AG04450 (cell line): ENCODE measurements around the gene LRRC8D. TPM values are rescaled to one million over a fixed set of nuclear protein-coding genes. Genes with fewer than 3 reads are reported as not detected.

Experiments
- CTCF ChIA-PET: fragments of 300-600, 350-600 bp; formaldehyde crosslinking; extraction: SDS; loops from one replicate; lab custom pipeline; 2022; ENCODE audit warnings: antibody characterized with exemption, inconsistent platforms; lab: Charles Lee
- POLR2A ChIA-PET: fragments of 350-600 bp; formaldehyde crosslinking; extraction: SDS; loops from one replicate; lab custom pipeline; 2021; ENCODE audit warnings: antibody characterized with exemption, inconsistent platforms; lab: Yijun Ruan, JAX
- DNase-seq: peaks from one replicate; pipeline ENCODE4 v3.0.0-alpha.2; 2011; ENCODE audit warnings: low read depth, low spot score
- H3K27ac ChIP-seq: one replicate; pipeline ENCODE4 v1.5.1; 2012; ENCODE audit warnings: low read depth, low read length, control low read depth
- H3K27me3 ChIP-seq: one replicate; pipeline ENCODE4 v1.6.0; 2012; ENCODE audit warnings: low read length; ENCODE audit not compliant: control insufficient read depth, insufficient read depth
- H3K4me3 ChIP-seq: 2 replicates; pipeline ENCODE4 v1.5.1; 2011; ENCODE audit warnings: mild to moderate bottlenecking, low read depth, low read length, control low read depth
- H3K9me3 ChIP-seq: 2 replicates; pipeline ENCODE4 v1.5.1; 2012; ENCODE audit warnings: low read length; ENCODE audit not compliant: control insufficient read depth, insufficient read depth
- polyA plus RNA-seq: library from polyadenylated mRNA; depleted of rRNA; stranded (reverse); fragments of >200 nt; gene quantifications from 2 replicates; pipeline ENCODE4 v1.2.3, GENCODE V29; 2011
- TF ChIP-seq, protein P1 (sequence below): IDR thresholded peaks from 2 replicates; pipeline ENCODE4 v1.5.1; 2011; ENCODE audit warnings: low read depth, low read length, control low read depth, inconsistent platforms

Gene LRRC8D
- polyA plus RNA-seq, 1 experiment: 48.7 TPM

DNA sequence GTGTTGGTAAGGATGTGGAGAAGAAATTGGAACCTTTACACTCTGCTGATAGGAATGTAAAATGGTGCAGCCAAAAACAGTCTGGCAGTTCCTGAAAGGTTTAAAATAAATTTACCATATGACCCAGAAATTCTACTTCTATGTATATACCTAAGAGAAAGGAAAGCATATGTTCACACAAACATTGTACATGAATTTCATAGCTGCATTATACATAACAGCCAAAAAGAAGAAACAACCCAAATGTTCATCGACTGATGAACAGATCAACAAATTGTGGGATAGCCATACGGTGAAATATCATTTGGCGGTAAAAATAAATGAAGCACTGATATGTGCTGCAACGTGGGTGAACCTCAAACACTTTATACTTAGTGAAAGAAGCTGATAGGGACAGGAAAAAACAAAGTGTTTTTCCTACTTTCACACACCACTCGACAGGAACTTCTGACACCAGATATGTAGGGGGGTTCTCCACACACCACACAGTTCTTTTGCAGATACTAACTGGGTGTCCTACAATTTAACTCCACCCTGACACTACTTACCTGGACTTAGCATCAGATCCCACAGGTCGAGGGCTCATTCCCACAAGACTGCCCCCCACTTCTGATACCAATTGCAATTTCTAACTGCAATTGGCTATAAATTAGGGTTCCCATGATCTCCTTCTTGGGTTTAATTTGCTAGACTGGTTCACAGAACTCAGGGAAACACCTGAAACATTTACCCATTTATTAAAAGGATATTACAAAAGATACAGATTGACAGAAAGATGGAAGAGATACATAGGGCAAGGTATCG is 138.2 kb downstream of the LRRC8D start:
- no peaks in the 10 kb centered on the region for H3K27me3 ChIP-seq
- TF ChIP-seq, protein P1, sequence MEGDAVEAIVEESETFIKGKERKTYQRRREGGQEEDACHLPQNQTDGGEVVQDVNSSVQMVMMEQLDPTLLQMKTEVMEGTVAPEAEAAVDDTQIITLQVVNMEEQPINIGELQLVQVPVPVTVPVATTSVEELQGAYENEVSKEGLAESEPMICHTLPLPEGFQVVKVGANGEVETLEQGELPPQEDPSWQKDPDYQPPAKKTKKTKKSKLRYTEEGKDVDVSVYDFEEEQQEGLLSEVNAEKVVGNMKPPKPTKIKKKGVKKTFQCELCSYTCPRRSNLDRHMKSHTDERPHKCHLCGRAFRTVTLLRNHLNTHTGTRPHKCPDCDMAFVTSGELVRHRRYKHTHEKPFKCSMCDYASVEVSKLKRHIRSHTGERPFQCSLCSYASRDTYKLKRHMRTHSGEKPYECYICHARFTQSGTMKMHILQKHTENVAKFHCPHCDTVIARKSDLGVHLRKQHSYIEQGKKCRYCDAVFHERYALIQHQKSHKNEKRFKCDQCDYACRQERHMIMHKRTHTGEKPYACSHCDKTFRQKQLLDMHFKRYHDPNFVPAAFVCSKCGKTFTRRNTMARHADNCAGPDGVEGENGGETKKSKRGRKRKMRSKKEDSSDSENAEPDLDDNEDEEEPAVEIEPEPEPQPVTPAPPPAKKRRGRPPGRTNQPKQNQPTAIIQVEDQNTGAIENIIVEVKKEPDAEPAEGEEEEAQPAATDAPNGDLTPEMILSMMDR: no peak
- H3K4me3 ChIP-seq: no peak overlapping the region
- H3K27ac ChIP-seq: no peak overlapping the region
- CTCF ChIA-PET: interaction anchor here (0.6 kb wide), 1 partner anchor 15 kb away, joined by 4 read pairs; no protein-coding TSS in a partner anchor
- POLR2A ChIA-PET: interaction anchor here (0.6 kb wide), 1 partner anchor 19 kb away, joined by 3 read pairs; no protein-coding TSS in a partner anchor
- no peak for DNase-seq
- H3K9me3 ChIP-seq: no peaks in the 10 kb centered on the region; the same call in 1 of the 2 replicates

DNA sequence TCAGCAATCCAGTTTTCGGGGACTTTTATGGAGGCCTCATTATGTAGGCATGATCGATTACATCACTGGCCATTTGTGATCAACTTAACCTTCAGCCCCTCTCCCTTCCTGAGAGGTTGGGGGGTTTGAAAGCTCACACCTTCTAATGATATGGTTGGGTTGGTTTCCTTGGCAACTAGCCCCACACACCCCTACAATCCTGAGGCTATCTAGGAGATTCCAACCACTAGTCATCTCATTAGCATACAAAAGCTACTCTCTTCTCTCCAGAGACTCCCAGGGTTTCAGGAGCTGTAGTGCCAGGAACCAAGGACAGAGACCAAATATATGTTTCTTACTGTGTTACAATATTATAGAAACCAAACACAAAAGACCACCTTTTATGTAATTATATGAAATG is 138.9 kb downstream of the LRRC8D start:
- ChIA-PET POLR2A (no interaction called here), CTCF (no interaction called here)
- Histone ChIP-seq H3K9me3 (no peaks in the 10 kb centered on the region; the same call in 1 of the 2 replicates), H3K4me3 (no peak overlapping the region), H3K27me3 (no peaks in the 10 kb centered on the region), H3K27ac (no peak overlapping the region)
- TF ChIP-seq, protein P1: no peak
- DNase-seq: no peak

DNA sequence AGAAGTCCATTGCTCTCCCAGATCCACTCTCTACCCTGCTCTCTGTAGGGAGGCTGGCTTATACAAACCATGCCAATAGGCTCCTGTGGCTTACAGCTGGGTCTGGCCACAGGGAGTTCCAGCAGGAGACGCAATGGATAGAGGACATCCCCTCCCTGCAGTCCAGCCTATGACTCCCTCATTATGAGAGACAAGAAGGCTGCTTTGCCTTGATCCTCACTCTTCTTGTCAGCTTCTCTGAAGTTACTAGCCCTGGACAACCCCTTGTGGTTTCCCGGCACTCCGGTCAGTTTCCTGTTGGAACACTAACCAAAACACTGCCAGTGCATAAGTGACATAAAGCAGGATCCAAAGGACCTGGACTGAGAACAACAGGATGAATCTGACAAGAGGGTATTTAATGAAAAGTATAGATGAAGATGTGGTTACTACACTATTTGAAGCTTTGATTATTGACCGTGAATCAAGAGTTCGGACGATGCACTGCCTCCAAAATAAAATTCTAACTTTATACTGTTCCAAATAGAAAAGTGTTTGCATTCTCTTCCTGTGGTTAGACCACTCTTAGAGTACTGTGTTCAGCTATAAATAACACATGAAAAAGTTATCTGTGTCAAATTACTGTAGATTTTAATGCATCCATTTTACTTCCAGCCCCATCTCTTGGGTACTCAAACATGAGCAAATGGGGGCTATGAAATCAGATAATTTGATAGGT is 141.4 kb downstream of the LRRC8D start:
- ChIA-PET POLR2A (no interaction called here), CTCF (interaction anchor here (1.0 to 1.4 kb wide), 2 partner anchors 16 to 127 kb away, joined by 3 read pairs; no protein-coding TSS in a partner anchor)
- no peaks in the 10 kb centered on the region; the same call in 1 of the 2 replicates for H3K9me3 ChIP-seq
- H3K27me3 ChIP-seq: no peaks in the 10 kb centered on the region
- TF ChIP-seq, protein P1: no peak
- no peak for DNase-seq
- H3K4me3 ChIP-seq: no peak overlapping the region
- H3K27ac ChIP-seq: peak overlapping the region; percentile 40

DNA sequence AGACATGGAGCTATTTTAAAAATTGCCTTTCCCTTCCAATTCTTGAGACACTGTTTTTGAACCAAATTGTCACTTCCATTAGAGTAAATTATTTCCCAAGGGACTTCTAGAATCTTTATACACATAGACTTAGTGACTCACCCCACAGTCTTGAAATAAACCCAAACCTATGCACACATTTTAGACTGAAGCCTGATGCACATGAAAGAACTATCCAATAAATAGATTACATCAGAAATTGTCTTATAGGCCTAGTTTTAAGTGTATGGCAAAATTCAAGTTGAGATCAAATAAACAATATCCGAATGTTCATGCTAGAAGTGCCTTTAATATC is 141.9 kb downstream of the LRRC8D start:
- DNase-seq: no peak
- Histone ChIP-seq H3K27me3 (no peaks in the 10 kb centered on the region), H3K9me3 (no peaks in the 10 kb centered on the region; the same call in 1 of the 2 replicates), H3K4me3 (no peak overlapping the region), H3K27ac (no peak overlapping the region)
- TF ChIP-seq, protein P1: no peak
- ChIA-PET CTCF (interaction anchor here (1.0 to 1.4 kb wide), 2 partner anchors 15 to 128 kb away, joined by 3 read pairs; no protein-coding TSS in a partner anchor), POLR2A (no interaction called here)
